Pons (tissue), 1 donor: Measurements from ENCODE around the gene CLEC16A.
"Not testable (repeated sequence)": the region's sequence is repeated elsewhere in the genome, so short reads cannot be mapped to it uniquely, and the experiment has no call there.

Experiments
- DNase-seq: peaks from one replicate; pipeline ENCODE4 v3.0.0-alpha.2; 2016; ENCODE audit warnings: low spot score

Gene CLEC16A

DNA sequence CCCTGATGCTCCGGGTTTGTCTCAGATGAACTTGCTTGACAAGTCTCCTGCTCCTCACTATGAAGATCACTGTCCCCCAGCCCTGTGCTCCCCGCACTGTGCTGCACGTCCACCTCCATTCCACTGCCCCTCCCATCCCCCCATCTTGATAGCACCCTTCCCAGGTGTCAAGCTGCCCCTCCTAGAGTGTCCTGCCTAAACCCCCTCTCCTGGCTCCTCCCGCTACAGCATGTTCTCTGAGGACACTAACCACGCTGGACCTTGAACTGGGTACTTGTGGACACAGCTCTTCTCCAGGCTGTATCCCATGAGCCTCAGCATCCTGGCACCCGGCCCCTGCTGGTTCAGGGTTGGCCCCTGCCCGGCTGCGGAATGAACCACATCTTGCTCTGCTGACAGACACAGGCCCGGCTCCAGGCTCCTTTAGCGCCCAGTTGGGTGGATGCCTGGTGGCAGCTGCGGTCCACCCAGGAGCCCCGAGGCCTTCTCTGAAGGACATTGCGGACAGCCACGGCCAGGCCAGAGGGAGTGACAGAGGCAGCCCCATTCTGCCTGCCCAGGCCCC lies 20.6 kb upstream of the CLEC16A start:
- no peak for DNase-seq

DNA sequence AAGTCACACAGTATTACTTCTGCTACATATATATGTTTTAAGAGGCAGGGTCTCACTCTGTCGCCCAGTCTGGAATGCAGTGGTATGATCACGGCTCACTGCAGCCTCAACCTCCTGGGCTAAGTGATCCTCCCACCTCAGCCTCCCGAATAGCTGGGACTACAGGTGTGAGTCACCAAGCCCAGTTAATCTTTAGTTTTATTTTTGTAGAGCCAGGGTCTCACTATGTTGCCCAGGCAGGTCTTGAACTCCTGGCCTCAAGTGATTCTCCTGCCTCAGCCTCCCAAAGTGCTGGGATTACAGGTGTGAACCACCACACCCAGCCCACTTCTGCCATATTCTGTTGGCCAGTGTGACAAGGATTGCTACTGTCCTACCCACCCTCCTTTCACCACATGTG lies 19.1 kb upstream of the CLEC16A start:
- not testable (repeated sequence) for DNase-seq

DNA sequence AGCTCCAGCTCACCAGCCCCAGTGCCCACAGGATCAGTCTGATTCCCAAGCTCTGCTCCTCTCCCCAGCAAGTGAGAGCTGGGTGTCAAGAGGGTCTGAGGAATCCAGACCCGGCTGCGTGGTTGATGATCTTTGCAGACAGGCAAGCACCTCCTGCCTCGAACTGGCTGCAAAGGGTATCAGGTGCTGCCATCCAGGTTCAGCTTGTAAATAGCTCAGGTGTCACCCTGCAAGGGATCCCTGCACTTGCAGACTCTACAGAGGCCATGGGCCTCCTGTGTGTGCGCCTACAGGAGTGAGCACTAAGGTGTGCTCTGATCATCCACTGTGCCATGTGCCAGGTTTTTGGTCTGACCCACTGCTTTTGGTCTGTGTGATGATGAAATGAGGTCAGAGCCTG lies 18.3 kb upstream of the CLEC16A start:
- DNase-seq = no peak

DNA sequence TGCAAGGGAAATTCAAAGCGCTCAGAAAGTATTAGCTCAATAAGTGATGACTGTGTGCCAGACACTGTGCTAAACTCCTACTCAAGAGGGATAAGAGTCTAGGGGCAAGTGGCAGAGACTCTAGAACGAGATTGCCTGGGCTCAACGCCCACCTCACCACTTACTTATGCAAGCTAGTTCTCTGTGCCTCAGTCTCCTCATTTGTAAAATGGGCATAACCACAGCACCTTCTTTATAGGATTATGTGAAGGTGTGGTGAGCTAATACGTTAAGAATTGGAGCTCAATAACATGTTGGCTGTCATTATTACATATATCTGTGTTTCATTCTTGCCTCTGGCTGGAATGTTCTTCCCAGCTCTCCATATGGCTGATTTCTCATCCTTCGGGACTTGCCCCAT lies 17.5 kb upstream of the CLEC16A start:
- DNase-seq = no peak

DNA sequence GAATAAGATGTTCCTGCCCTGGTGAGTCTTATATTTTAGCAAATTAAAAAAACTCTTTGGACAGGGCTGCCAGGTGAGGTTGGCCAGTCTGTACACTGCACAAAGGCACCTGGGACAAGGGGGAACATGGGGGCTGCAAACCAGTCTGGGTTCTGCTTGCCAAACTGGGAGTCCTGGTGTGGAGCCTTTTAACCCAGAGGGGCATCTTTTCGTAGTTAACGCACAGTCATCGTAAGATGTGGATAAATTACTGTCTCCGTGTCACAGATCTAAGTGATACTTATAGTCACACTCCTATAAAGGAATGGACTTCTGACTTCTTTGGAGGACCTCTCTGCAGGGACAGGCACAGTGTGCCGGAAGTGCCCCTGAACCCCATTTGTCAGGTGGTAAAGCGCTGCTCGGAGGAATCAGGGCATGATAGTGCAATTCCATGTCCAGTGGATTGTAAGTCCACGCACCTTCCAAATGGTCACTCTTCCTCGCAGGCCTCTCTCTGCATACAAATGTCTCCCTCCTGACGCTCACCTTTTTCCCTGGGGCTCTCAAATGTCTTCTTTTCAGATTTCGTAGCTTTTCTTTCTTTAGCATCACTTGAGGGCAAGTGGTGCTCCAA lies 16.8 kb upstream of the CLEC16A start:
- DNase-seq = no peak

DNA sequence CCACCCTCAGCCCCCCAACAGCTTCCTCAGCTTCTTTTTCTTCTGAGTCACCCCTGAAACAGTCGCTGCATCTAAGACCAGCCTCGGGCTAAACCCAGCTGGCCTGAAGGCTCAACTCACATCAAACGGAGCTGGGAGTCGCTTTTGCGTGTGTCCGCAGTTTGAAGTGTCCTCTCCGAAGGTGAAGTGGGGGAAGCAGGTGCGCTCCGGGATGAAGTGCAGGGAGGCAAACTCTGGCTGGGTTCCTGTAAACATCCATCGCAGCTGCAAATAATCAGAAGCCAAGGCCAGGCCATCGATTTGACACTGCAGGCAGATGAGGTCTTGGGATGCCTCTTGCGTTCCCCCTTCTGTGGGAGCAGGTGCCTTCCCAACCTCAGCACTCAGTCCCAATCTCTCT lies 15.3 kb upstream of the CLEC16A start:
- not testable (repeated sequence) for DNase-seq

DNA sequence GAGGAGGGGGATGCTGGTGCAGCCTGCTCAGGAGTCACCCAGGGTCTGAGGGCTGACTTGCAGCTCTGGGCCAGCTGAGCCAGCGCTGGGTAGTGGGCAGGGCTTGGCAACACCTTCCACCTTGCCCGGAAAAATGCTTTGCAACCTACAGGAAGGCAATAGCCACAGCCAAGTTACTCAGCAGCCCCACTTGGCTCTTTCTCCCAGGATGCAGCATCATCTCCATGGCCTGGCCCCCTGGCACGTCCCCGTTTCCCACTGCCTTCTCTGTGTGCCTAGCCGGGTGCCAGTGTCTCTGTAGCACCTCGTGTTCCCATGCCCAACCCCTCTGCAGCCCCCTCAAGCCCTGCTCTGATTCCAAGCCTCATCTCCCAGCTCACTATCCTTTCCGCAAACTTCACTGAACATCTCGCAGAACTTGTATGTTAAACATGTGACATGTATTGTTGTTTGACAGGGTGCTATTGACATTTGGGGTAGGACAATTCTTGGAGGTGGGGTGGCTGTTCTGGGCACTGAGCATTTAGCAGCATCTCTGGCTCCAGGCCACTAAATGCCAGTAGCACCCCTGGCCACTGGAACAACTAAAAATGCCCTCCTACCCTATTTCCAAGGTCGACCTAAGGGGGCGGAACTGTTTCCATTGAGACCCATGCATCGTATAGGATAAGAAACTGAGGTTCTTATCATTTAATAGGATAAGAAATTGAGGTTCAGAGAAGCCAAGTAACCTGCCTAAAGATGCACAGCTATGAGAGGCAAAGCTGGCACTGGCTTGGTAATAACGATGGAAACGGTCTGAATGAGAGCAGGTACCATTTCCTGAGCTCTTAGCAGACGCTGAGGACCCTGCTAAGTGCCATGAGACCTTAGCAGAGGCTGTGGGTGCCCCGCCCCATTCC lies 14.3 kb upstream of the CLEC16A start:
- no peak for DNase-seq

DNA sequence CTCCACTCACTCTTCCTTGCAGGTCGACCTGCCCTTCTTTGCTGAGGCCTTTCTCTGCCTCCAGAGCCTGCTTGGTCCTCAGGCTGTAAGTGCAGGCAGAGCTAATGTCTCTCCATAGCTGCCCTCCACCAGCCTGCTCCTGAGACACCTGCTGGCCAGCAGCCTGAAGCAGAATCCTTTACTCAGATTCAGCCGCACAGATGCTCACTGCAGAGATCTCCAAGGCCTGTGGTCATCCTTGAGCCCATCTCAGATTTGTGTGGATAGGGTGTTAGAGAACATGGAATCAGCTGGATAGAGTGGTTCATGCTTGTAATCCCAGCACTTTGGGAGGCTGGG lies 13.6 kb upstream of the CLEC16A start:
- DNase-seq = no peak

DNA sequence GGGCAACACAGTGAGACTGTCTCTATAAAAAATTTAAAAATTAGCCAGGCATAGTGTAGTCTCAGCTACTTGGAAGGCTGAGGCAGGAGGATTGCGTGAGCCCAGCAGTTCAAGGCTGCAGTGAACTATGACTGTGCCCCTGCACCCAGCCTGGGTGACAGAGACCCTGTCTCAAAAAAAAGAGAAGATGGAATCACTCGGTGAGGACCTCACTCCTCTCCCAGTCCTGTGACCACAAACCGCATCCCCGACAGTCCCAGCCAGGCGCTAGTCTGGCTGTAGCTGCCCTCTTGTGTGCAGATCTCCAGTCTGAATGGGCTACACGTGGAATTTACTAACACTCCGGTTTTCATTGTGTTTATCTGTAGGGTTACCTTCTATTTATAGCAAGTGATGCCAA lies 13.2 kb upstream of the CLEC16A start:
- DNase-seq = no peak

DNA sequence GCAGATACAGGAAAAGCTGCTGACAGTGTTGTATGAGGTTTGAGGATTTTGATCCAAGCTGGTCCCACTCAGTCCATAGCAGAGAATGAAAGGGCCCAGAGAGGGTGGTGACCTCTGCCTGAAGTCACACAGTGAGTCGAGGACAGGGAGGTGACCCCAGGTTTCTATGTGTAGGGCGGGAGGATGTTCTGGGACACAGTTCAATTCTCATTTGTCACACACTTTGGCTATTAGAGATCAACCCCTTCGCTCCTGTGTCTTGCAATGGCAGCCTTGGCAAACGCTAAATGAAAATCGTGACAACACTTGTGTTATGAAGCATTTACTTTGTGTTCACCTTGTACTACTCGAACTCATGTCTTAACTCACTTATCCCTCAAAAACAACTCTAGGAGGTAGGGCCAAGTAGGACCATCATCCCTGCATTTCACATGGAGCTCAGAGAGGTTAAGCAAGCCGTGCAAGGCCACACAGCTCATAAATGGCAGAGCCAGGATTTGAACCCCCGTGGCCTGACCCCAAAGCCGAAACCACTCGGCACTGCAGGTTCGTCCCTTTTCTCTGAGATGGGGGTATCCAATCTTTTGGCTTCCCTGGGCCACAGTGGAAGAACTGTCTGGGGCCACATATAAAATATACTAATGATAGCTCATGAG lies 12.3 kb upstream of the CLEC16A start:
- no peak for DNase-seq

DNA sequence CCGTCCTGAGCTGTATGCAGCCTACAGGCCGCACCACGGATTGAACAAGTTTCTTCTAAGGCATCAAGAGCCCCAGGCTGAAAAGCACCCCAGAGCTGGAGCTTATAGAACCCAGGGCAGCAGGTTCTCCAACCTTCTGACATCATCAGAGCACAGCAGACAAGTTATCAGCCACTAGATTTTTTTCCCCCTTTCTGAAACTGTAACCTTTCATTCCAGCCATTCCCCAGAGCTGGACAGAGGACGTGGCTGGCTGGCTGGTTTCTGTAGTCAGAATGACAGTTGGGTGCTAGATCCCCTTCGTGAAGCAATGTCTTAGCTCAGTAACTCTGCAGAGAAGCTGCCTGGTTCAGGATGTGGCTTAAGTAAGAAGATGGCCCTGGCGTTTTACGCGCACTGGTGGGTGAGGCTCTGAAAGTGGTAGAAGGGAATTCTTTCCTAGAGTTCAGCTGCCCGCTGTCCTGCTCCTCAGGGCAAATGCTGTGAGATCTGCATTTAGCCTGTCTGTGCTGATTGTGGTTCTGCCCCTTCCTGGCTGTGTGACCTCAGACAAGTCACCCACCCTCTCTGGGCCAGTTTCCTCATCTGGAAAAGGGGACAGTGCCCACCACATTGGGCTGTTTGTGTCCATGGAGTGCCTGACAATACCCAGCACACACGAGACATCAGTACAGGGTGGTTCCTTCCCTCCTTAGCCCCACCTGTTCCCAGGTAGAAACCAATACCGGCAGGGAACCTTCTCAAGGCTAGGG lies 11.2 kb upstream of the CLEC16A start:
- DNase-seq = no peak

DNA sequence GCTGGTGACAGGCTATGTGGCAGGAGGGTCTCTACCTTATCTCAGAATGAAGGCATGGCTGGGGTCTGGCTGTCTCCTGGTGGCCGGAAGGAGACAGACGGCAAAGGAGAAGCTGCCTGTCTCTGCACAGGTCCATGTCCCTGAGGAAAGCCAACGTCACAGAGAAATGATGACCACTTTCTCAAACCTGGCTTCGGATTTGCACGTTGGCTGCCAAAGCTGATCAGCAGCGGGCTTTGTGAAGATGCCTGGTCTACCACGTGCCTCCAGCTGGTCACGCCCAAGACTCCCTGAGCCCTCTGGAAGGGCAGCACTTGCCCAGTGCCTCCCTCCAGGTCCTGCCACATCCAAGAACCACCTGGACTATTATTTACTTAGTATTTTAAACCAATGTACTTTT lies 10.5 kb upstream of the CLEC16A start:
- no peak for DNase-seq

DNA sequence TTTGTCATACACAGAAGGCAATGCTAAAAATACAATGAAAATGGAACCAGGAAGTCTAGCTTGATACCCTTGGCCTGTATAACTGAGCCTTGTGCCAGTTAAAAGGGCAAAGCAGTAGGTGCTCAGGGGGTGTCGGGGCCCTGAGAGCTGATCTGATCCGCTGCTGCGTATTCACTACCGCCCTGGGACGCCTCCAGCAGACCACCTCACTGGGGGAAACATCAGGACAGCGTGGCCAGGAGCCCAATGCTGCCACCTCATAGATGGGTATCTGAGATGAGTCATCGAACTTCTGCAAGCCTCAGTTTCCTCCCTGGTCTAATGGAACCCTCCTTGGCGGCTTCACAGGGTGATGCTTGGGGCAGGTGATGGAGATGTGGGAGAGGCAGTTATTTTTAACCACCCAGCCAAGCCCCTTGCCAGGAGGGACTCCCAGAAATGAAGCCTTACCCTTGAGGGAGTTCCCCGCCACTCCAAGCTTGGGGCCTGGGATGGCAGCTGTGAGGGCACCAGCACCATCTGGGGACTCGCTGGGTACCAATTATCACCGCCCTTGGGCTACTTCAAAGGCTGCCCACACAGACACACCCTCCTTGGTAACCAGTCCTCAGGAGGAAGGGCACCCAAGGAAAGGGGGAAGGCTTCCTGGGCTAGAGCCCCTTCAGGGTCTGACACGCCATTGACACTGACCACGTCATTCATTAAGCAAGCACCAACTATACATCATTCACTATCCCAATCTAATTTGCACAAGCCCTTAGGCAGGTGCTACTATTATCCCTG lies 9.8 kb upstream of the CLEC16A start:
- DNase-seq = no peak

DNA sequence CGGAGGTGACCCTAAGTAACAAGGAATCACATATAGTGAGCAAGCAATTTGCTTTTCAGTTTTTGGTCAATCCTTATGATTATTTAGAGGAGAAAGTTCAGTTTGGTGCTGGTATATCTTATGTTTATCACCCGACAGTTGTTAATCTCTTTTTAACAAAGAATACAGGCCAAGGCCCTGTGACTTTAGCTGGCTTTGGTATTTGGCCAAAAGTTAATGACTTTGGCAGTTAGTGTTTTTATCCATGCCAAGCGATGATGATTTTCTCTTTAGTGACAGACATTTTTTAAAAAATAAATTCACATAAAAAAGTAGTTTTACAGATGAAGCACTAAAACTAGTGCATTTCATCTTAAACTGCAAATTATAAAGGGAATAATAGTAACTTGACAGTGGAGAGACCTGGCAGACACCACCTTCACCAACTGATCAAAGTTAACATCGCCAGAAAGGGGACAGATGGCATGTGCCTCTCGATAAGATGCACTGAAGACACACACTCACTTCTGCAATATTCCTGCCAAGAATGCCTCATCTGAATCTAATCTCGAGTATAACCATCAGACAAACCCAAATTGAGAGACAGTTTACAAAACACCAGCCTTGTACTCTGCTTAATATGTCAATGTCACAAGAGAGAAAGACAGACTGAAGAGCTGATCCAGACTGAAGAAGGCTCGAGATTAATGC lies 9.0 kb upstream of the CLEC16A start:
- DNase-seq = no peak

DNA sequence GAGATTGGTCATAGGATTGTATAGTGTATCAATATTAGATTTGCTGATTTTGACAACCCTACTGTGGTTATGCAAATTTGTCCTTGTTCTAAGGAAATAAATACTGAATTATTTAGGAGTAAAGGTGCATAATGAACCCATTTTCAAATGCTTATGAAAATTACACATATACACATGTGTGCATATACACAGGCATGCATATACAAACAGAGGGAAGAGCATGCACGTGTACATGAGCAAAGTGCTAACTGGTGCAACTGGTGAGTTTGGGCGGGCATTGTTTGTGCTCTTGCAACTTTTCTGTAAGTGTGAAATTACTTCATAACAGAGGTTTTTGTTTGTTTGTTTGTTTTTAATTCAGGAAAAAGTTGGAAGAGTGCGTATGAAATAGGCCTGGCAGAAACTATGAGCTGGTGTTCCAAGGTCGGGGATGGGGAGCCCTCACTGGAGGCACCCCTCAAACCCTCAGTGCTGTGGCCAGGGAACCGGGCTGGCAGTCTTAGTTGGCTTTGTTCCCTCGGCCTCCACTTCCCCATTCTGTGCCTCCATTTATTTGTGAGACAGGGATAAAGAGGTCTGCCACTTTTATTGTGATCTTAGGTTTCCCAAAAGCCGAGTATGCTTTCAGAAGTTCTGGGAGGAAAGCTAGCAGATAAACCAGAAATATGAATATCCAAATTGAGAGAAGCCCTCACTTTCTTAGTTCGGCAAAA lies 7.9 kb upstream of the CLEC16A start:
- DNase-seq = no peak

DNA sequence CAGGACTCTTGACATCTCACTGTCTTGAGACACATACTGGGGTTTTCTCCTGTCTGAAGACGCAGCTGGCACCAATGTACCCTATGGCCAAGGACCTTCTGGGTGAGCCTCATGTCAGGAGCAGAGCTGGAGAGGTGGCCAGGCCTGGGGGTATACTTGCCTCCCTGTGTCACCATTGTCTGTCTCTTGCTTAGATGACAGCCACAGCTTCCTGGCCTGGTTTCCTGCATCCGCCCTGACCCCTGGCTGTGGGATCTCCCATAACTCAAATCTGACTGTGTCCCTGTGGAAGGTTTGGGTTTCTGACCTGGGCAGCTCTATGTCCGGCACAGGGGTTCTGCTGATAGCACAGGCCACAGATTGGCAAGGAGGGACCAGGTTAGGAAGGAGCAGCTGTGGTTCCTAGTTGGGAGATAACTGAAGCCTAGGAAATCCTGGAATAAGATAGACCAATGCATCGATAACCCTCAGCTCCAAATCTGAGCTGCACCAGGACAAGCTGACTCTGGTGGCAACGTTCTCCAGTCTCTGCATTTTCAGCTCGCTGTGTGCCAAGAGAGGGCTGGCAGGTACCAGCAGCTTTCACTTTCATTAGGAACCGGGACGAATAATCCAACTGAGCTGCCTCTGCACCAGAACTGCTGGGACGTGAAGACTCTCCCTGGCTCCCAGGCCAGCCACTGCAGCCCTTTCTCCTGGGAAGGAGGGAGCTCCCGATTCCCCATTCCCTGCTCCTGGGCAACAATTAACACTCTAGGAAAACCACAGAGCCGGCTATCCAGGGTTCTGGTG lies 7.1 kb upstream of the CLEC16A start:
- no peak for DNase-seq

DNA sequence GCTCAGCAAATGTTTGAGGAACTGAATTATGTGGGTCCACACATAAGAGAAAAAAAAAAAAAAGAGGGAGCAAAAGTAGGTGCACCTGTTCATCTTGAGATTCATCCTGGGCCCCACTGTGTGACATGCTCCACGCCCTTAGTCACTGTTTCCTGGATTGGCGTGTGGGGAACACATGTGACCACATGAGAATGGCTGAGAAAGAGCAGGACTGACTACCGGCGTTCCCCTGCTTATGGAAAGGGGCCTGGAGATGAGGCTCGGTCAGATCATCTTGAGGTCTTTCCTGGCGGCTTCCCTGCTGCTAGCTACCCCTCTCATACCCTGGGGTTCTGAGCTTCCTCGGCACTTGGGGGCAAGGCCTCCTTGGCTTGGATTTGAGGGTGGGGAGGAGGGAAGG lies 6.0 kb upstream of the CLEC16A start:
- DNase-seq = no peak

DNA sequence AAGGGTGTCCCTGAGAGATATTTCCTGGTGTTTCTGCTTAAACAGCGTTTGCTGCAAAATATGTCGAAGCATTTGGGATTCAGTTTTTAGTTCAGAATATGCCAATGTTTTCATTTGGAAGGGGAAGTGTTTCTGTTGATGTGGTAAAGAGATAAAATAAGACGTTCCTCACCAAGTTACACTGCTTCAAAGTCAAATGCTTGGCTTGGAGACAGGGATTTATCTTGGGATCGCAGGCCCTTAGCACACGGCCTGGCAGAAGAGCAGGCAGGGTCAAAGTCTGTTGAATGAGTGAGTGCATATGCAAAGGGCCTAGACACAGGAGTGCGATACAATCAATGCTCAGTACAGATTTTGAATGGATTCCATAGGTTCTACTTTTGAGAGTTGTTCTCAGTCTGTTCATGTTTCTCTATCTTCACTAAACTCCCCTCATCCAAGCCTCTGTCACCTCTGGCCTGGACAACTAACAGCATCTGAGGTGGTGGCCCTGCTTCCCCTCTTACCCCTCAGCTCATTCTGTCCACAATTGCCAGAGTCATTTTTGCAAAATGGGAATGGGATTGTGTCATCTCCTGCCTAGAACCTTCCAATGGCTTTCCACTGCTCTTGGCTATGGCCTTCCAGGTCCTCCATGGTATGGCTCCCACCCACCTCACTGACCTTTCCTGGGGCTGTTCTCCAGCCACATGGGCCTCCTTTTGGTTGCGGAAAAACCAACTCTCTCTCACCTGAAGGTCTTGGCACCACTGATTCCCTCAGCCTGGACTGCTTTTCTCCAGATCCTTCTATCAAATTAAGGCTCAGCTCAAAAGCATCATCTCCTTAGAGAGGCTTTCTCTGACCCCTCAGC lies 5.3 kb upstream of the CLEC16A start:
- DNase-seq = no peak
